ENCODE measurements around the gene OPN1LW.
"Not testable (repeated sequence)": the region's sequence is repeated elsewhere in the genome, so short reads cannot be mapped to it uniquely, and the experiment has no call there.

DNA sequence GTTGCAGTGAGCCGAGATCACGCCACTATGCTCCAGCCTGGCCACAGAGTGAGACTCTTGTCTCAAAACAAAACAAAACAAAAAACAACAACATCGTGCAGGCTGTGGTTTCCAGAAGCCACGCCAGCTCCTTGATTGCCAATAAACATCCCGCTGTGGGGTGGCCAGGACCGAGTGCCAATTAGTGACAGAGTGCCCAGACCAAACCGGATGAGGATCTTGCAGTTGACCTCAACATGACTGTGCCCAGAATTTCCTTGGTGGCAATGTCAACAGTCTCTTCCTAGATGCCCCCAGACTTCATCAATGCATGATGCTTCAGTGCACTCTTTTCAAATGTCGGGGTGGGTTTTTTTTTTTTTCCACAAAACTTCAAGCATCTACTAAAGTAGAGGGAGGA, 39.8 kb downstream of the OPN1LW start:
- TF ChIP-seq, protein P1, sequence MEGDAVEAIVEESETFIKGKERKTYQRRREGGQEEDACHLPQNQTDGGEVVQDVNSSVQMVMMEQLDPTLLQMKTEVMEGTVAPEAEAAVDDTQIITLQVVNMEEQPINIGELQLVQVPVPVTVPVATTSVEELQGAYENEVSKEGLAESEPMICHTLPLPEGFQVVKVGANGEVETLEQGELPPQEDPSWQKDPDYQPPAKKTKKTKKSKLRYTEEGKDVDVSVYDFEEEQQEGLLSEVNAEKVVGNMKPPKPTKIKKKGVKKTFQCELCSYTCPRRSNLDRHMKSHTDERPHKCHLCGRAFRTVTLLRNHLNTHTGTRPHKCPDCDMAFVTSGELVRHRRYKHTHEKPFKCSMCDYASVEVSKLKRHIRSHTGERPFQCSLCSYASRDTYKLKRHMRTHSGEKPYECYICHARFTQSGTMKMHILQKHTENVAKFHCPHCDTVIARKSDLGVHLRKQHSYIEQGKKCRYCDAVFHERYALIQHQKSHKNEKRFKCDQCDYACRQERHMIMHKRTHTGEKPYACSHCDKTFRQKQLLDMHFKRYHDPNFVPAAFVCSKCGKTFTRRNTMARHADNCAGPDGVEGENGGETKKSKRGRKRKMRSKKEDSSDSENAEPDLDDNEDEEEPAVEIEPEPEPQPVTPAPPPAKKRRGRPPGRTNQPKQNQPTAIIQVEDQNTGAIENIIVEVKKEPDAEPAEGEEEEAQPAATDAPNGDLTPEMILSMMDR (conservative IDR thresholded peaks at IDR 0.05; ENCODE audit: low read depth, low read length) = not testable (repeated sequence)
- not testable (repeated sequence) for TF ChIP-seq EZH2 (IDR thresholded peaks at IDR 0.05; ENCODE audit: low read length, unreplicated experiment); EZH2phosphoT487 (IDR thresholded peaks at IDR 0.05; ENCODE audit: borderline replicate concordance, low read length)

Measured in PC-3 (cell line).